AG04450 (cell line): ENCODE measurements around the gene POLR1A. TPM values are rescaled to one million over a fixed set of nuclear protein-coding genes. Genes with fewer than 3 reads are reported as not detected.
A peak's percentile ranks its signal among the peaks of the same experiment; 100 is the strongest.

Experiments used
- CTCF ChIA-PET: fragments of 300-600, 350-600 bp; formaldehyde crosslinking; extraction: SDS; loops from one replicate; lab custom pipeline; 2022; ENCODE audit warnings: antibody characterized with exemption, inconsistent platforms; lab: Charles Lee
- POLR2A ChIA-PET: fragments of 350-600 bp; formaldehyde crosslinking; extraction: SDS; loops from one replicate; lab custom pipeline; 2021; ENCODE audit warnings: antibody characterized with exemption, inconsistent platforms; lab: Yijun Ruan, JAX
- DNase-seq: peaks from one replicate; pipeline ENCODE4 v3.0.0-alpha.2; 2011; ENCODE audit warnings: low read depth, low spot score
- H3K27ac ChIP-seq: one replicate; pipeline ENCODE4 v1.5.1; 2012; ENCODE audit warnings: low read depth, low read length, control low read depth
- H3K27me3 ChIP-seq: one replicate; pipeline ENCODE4 v1.6.0; 2012; ENCODE audit warnings: low read length; ENCODE audit not compliant: control insufficient read depth, insufficient read depth
- H3K4me3 ChIP-seq: 2 replicates; pipeline ENCODE4 v1.5.1; 2011; ENCODE audit warnings: mild to moderate bottlenecking, low read depth, low read length, control low read depth
- H3K9me3 ChIP-seq: 2 replicates; pipeline ENCODE4 v1.5.1; 2012; ENCODE audit warnings: low read length; ENCODE audit not compliant: control insufficient read depth, insufficient read depth
- CTCF ChIP-seq: IDR thresholded peaks from 2 replicates; pipeline ENCODE4 v1.5.1; 2011; ENCODE audit warnings: low read depth, low read length, control low read depth, inconsistent platforms
- polyA minus RNA-seq: library from RNA; depleted of rRNA, polyadenylated mRNA; stranded (reverse); fragments of >200 nt; gene quantifications from 2 replicates; pipeline ENCODE4 v1.2.3, GENCODE V29; 2011; rRNA and poly(A)+ RNA removed
- polyA plus RNA-seq: library from polyadenylated mRNA; depleted of rRNA; stranded (reverse); fragments of >200 nt; gene quantifications from 2 replicates; pipeline ENCODE4 v1.2.3, GENCODE V29; 2011; rRNA removed

POLR1A gene
- polyA plus RNA-seq (11.1 and 11.9 TPM in 2 replicates), polyA minus RNA-seq (23.7 and 28.7 TPM in 2 replicates)

GRCh38 chr2:86105252-86105968, at the start of gene POLR1A:
Gene POLR1A (minus strand): TSS chr2:86105886. CDS start chr2:86105776, 110 bp downstream.
- TF ChIP-seq CTCF, result peak; percentile 23
- peak; percentile 86 for DNase-seq
- Histone ChIP-seq H3K27me3 (no peaks in the 10 kb centered on the region), H3K9me3 (peaks cover 2% of the 10 kb centered on the region; the same call in 1 of the 2 replicates), H3K27ac (peak within 1 kb of the TSS; percentile 69), H3K4me3 (peak within 1 kb of the TSS; percentile 93)
- ChIA-PET CTCF (interaction anchor here (0.7 to 1.4 kb wide), 5 partner anchors 17 to 278 kb away, joined by 3 to 5 read pairs (median 3); no protein-coding TSS in a partner anchor), POLR2A (interaction anchor here (0.6 to 1.2 kb wide), 7 partner anchors 9 to 336 kb away, joined by 3 to 10 read pairs (median 3); partner anchors contain the start of genes IMMT and KDM3A)

- no peak for TF ChIP-seq CTCF
- Histone ChIP-seq H3K9me3 (no peaks in the 10 kb centered on the region), H3K27me3 (no peaks in the 10 kb centered on the region), H3K4me3 (no peak overlapping the region), H3K27ac (no peak overlapping the region)
- CTCF ChIA-PET, result interaction anchor here (1.0 kb wide), 1 partner anchor 12 kb away, joined by 3 read pairs; no protein-coding TSS in a partner anchor
- POLR2A ChIA-PET, result interaction anchor here (0.7 kb wide), 1 partner anchor 73 kb away, joined by 3 read pairs; no protein-coding TSS in a partner anchor
- DNase-seq, result no peak
Measured at GRCh38 chr2:86150502-86150901, 44.8 kb upstream of the POLR1A start.

GRCh38 chr2:86147793-86148192, 42.1 kb upstream of the POLR1A start:
- DNase-seq, result no peak
- Histone ChIP-seq H3K9me3 (no peaks in the 10 kb centered on the region), H3K4me3 (no peak overlapping the region), H3K27me3 (no peaks in the 10 kb centered on the region), H3K27ac (no peak overlapping the region)
- no peak for TF ChIP-seq CTCF
- ChIA-PET POLR2A (no interaction called here), CTCF (interaction anchor here (0.6 kb wide), 1 partner anchor 332 kb away, joined by 4 read pairs; no protein-coding TSS in a partner anchor)

DNA sequence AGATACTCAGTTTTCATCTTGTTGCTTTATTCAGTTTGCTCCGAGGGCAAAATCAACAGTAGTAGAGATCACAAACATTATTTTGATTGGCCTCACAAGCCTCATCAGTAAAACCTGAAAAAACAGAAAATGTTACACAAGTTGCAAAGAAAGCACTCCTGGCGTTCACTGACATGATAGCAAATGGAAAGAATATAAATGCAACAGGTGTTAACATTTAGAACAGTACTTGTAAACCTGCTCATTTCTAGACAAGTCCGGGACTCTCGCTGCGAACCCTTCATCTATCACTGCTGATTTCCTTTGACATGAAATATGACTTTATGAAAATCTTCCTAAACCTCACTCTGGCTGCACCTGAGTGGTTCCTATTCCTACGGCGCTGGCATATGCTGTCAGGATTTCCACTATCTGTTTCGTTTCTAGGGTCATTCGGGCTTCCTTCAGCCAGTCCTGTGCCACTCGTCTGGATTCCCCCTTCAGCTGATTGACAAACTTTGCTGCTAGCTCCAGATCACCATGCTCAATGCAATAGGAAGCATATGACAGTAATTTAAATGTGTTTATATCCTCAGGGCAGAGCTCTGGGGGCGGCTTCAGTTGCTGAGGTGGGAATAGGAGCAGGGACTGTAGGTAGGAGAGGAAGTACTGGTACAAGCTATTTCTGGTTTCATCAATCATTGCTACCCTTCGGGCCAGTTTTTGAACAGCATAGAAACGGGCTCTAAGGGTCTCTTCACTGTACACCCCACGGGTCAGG, 38.4 kb upstream of the POLR1A start:
- H3K27me3 ChIP-seq, result no peaks in the 10 kb centered on the region
- ChIA-PET POLR2A (interaction anchor here (1.0 kb wide), 1 partner anchor 22 kb away, joined by 3 read pairs; no protein-coding TSS in a partner anchor), CTCF (no interaction called here)
- H3K27ac ChIP-seq, result no peak overlapping the region
- no peak for DNase-seq
- H3K9me3 ChIP-seq, result no peaks in the 10 kb centered on the region
- H3K4me3 ChIP-seq, result no peak overlapping the region
- TF ChIP-seq CTCF, result no peak
